A549 (cell line): ENCODE data around the gene C15orf39. TPM values are rescaled to one million over a fixed set of nuclear protein-coding genes. Genes with fewer than 3 reads are reported as not detected.

Experiments
- ATAC-seq, 2 experiments: fragments of 200-7000 bp in 1 of 2; fragments of >200 bp in 1 of 2; cut with Nextera tagmentation in 1 of 2; cut with Tn5 transposase in 1 of 2; 3 replicates each; pipeline versions ENCODE4 v1.8.0 to v1.9.1; 2018 to 2020; ENCODE audit warnings: mild to moderate bottlenecking in 1 of 2, moderate library complexity in 1 of 2
- CTCF ChIA-PET: fragments of 300-600 bp; sonication (Branson Sonifier 250); formaldehyde crosslinking; extraction: SDS; loops from one replicate; lab custom pipeline; 2021; ENCODE audit warnings: antibody characterized with exemption, inconsistent platforms; lab: Yijun Ruan, JAX
- POLR2A ChIA-PET: fragments of 350-600 bp; formaldehyde crosslinking; extraction: SDS; loops from one replicate; lab custom pipeline; 2021; ENCODE audit warnings: antibody characterized with exemption, inconsistent platforms; lab: Yijun Ruan, JAX
- DNase-seq, 2 experiments: peaks; one replicate each; pipeline versions ENCODE4 v3.0.0 to v3.0.0-alpha.2; 2011 to 2016; ENCODE audit warnings: low read depth in 1 of 2, low spot score in 1 of 2
- FAIRE-seq: peaks from 2 replicates; lab custom pipeline; 2011; peaks lifted over from hg19 to GRCh38; lab: Jason Lieb, UNC
- H3K27ac ChIP-seq, 2 experiments: fragments of >200 bp; sonication (Bioruptor Twin); formaldehyde crosslinking; 3 replicates each; pipeline ENCODE4 v1.5.1; 2016 to 2017
- H3K4me1 ChIP-seq: fragments of >200 bp; sonication (Bioruptor Twin); formaldehyde crosslinking; 3 replicates; pipeline ENCODE4 v1.6.1; 2016
- H3K4me2 ChIP-seq: fragments of >200 bp; sonication (Bioruptor Twin); formaldehyde crosslinking; 3 replicates; pipeline ENCODE4 v1.6.1; 2016
- H3K4me3 ChIP-seq: fragments of >200 bp; sonication (Bioruptor Twin); formaldehyde crosslinking; 3 replicates; pipeline ENCODE4 v1.5.1; 2016
- H3K9me3 ChIP-seq: fragments of >200 bp; sonication (Bioruptor Twin); formaldehyde crosslinking; 3 replicates; pipeline ENCODE4 v1.6.1; 2016
- BHLHE40 ChIP-seq: IDR thresholded peaks from 2 replicates; pipeline ENCODE4 v1.6.1; 2012; ENCODE audit warnings: low read depth, low read length, inconsistent platforms
- CBX2 ChIP-seq: fragments of 200-600 bp; sonication (generic); IDR thresholded peaks from 2 replicates; pipeline ENCODE4 v1.6.1; 2016; ENCODE audit warnings: low read depth, mild to moderate bottlenecking, borderline replicate concordance
- EHMT2 ChIP-seq: fragments of 200-600 bp; sonication (generic); IDR thresholded peaks from 2 replicates; pipeline ENCODE4 v1.6.1; 2016; ENCODE audit warnings: antibody characterized with exemption, low read depth, mild to moderate bottlenecking, moderate library complexity
- ESRRA ChIP-seq: fragments of 150-350 bp; IDR thresholded peaks from 2 replicates; pipeline ENCODE4 v1.6.1; 2014; ENCODE audit warnings: mild to moderate bottlenecking, low read length, borderline replicate concordance
- FOXS1 ChIP-seq: fragments of 250-450 bp; sonication (Bioruptor Pico); IDR thresholded peaks from 2 replicates; pipeline ENCODE4 v1.5.0; 2020; ENCODE audit warnings: mild to moderate bottlenecking, moderate library complexity
- GATA3 ChIP-seq: IDR thresholded peaks from 2 replicates; pipeline ENCODE4 v1.6.1; 2012; ENCODE audit warnings: borderline replicate concordance
- JUN ChIP-seq, 2 experiments: fragments of >200 bp; sonication (Bioruptor Twin); formaldehyde crosslinking; IDR thresholded peaks; 2 replicates in 1 of 2; 3 replicates in 1 of 2; pipeline ENCODE4 v1.6.1; 2016 to 2017
- MAFK ChIP-seq: fragments of 450-650 bp; IDR thresholded peaks from 2 replicates; pipeline ENCODE4 v1.6.1; 2014; ENCODE audit not compliant: partially characterized antibody
- MAZ ChIP-seq: fragments of 150-350 bp; IDR thresholded peaks from 2 replicates; pipeline ENCODE4 v1.6.1; 2014; ENCODE audit warnings: antibody characterized with exemption, low read depth, low read length, borderline replicate concordance
- NFE2L2 ChIP-seq: fragments of 150-350 bp; conservative IDR thresholded peaks from 2 replicates; pipeline ENCODE4 v1.6.1; 2014; ENCODE audit warnings: low read length
- NPAS2 ChIP-seq: fragments of 250-450 bp; sonication (Bioruptor Pico); IDR thresholded peaks from 2 replicates; pipeline ENCODE4 v1.8.0; 2022; ENCODE audit warnings: mild to moderate bottlenecking, moderate library complexity, borderline replicate concordance
- RARB ChIP-seq: fragments of 250-450 bp; sonication (Bioruptor Pico); IDR thresholded peaks from 2 replicates; pipeline ENCODE4 v1.8.0; 2021; ENCODE audit warnings: mild to moderate bottlenecking, moderate library complexity
- SREBF2 ChIP-seq: fragments of 450-650 bp; IDR thresholded peaks from 2 replicates; pipeline ENCODE4 v1.6.1; 2014; ENCODE audit warnings: mild to moderate bottlenecking, moderate library complexity
- USF2 ChIP-seq: fragments of 450-650 bp; IDR thresholded peaks from 2 replicates; pipeline ENCODE4 v1.6.1; 2014; ENCODE audit warnings: antibody characterized with exemption
- ZFP36 ChIP-seq: fragments of 450-650 bp; IDR thresholded peaks from 2 replicates; pipeline ENCODE4 v1.6.1; 2014; ENCODE audit warnings: borderline replicate concordance; ENCODE audit not compliant: partially characterized antibody
- WGBS: methylation state at CpG from one replicate; pipeline ENCODE4 v1.1.6; 2017; ENCODE audit errors: missing lambda C conversion rate; 5-methylcytosine and 5-hydroxymethylcytosine counted together
- polyA plus RNA-seq, 4 experiments: library from polyadenylated mRNA; depleted of rRNA in 3 of 4; stranded (reverse); fragments of >200 nt; fragmentation: RNase III in 1 of 4; extraction: RNeasy Plus Mini Kit Qiagen cat#74134 plus additional on column Dnase treatment in 1 of 4; gene quantifications; 2 replicates in 3 of 4; 3 replicates in 1 of 4; pipeline ENCODE4 v1.2.3, GENCODE V29; 2011 to 2017
- TF ChIP-seq, protein P1 (sequence below): fragments of 200-600 bp; sonication (generic); IDR thresholded peaks from 2 replicates; pipeline ENCODE4 v1.6.1; 2016; ENCODE audit warnings: antibody characterized with exemption, mild to moderate bottlenecking, moderate library complexity
- TF ChIP-seq, protein P2 (sequence below): IDR thresholded peaks from 2 replicates; pipeline ENCODE4 v1.6.1; 2012
- TF ChIP-seq, protein P3 (sequence below): fragments of >200 bp; sonication (Bioruptor Twin); formaldehyde crosslinking; IDR thresholded peaks from 3 replicates; pipeline ENCODE4 v1.5.1; 2016

The C15orf39 gene
- polyA plus RNA-seq, 2 of the 4 experiments (the other 2 are of a cell fraction) = 5.7 to 16.7 TPM

DNA sequence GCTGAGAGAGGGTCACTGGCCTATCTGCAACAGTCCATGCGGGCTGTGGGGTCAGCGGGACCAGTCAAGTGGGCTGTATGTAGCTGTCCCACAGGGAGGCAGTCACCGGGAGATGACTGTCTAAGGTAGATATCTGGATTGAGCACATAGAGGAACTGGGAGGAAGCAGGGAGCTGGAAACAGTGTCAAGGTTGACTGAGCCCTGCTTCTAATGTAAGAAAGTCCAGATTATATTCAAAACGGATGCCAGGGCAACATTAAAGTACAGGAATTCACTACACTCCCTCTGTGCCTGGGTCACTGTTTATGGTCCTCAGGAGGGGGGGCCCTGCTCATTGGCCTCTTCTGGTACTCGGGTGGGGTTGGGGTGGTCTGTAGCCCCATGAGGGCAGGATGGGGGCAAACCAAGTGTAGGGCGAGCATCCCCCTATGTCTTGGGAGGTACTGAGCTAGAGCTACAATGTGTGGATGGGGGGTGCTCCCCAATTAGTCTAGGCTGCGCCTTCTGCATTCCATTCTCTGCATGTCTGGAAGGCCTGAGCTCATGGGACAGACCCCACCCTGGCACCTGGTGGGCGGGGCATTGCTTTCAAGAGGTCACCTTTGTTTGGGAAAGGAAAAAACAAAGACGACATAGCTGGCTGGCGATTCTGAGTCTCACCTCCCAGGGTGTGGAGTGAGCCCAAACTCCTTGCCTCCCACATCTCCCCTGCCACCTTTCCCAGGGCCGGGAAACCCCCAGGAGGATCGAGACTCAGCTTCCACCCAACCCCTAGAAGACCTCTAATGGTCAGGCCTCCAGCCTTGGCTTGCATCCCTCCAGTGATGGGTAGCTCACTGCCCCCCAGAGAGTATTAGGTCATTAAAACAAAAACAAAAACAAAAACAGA is 45.1 kb upstream of the C15orf39 start:
- no peak for TF ChIP-seq GATA3
- TF ChIP-seq, protein P1, sequence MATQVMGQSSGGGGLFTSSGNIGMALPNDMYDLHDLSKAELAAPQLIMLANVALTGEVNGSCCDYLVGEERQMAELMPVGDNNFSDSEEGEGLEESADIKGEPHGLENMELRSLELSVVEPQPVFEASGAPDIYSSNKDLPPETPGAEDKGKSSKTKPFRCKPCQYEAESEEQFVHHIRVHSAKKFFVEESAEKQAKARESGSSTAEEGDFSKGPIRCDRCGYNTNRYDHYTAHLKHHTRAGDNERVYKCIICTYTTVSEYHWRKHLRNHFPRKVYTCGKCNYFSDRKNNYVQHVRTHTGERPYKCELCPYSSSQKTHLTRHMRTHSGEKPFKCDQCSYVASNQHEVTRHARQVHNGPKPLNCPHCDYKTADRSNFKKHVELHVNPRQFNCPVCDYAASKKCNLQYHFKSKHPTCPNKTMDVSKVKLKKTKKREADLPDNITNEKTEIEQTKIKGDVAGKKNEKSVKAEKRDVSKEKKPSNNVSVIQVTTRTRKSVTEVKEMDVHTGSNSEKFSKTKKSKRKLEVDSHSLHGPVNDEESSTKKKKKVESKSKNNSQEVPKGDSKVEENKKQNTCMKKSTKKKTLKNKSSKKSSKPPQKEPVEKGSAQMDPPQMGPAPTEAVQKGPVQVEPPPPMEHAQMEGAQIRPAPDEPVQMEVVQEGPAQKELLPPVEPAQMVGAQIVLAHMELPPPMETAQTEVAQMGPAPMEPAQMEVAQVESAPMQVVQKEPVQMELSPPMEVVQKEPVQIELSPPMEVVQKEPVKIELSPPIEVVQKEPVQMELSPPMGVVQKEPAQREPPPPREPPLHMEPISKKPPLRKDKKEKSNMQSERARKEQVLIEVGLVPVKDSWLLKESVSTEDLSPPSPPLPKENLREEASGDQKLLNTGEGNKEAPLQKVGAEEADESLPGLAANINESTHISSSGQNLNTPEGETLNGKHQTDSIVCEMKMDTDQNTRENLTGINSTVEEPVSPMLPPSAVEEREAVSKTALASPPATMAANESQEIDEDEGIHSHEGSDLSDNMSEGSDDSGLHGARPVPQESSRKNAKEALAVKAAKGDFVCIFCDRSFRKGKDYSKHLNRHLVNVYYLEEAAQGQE = no peak
- TF ChIP-seq, protein P2, sequence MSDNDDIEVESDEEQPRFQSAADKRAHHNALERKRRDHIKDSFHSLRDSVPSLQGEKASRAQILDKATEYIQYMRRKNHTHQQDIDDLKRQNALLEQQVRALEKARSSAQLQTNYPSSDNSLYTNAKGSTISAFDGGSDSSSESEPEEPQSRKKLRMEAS = no peak
- TF ChIP-seq RARB (CRISPR knock-in tag) = no peak
- TF ChIP-seq ESRRA = no peak
- Histone ChIP-seq H3K27ac (0 out of 6 replicates have a peak overlapping the region, but pooled peaks of 1 of the 2 experiments have one; percentile 13), H3K4me1 (peaks cover 13% of the 10 kb centered on the region; the same call in 2 of the 3 replicates), H3K4me3 (no peak overlapping the region), H3K9me3 (no peaks in the 10 kb centered on the region), H3K4me2 (no peak overlapping the region)
- DNase-seq = peak in 1 of 2 experiments; percentile 48
- no peak for FAIRE-seq
- ChIA-PET CTCF (interaction anchor here (1.1 to 2.8 kb wide), 5 partner anchors 11 to 127 kb away, joined by 3 to 9 read pairs (median 5); partner anchors contain the start of gene C15orf39), POLR2A (interaction anchor here (1.5 kb wide), 1 partner anchor 45 kb away, joined by 5 read pairs; the partner anchor contains the start of gene C15orf39)
- 55% methylated on average over 12 of the region's 12 CpGs for WGBS
- ATAC-seq = no peak; a peak in 2 of 6 replicates

DNA sequence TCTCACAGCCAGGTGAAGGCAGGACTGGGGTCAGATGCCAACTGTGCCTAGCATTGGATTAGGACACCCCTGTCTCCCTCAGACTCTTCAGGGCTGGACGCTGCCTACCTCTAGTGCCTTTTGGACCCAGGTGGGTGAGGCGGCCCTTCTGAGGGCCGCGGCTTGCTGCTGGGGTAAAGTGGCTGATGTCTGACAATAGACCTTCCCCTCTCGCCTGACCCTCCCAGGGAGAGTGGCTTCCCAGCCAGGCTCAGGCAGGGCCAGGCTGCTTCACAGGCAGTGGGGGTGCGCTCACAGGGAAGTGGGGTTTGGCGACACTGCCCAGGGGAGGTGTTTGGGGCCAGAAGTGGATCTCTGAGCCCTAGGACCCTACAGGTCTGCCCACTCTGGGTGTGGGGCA is 43.3 kb upstream of the C15orf39 start:
- ATAC-seq (peak in 1 of 2 experiments; percentile 18; a peak in 2 of 6 replicates), DNase-seq (no peak), FAIRE-seq (no peak)
- CTCF ChIA-PET = interaction anchor here (1.3 to 2.8 kb wide), 5 partner anchors 10 to 129 kb away, joined by 3 to 9 read pairs (median 5); partner anchors contain the start of gene C15orf39
- 89% methylated on average over 7 of the region's 7 CpGs for WGBS
- peaks cover 18% of the 10 kb centered on the region; the same call in 2 of the 3 replicates for H3K4me1 ChIP-seq
- 0 out of 6 replicates have a peak overlapping the region, but pooled peaks of 1 of the 2 experiments have one; percentile 6 for H3K27ac ChIP-seq
- no peak overlapping the region for H3K4me3 ChIP-seq
- POLR2A ChIA-PET = no interaction called here
- no peaks in the 10 kb centered on the region for H3K9me3 ChIP-seq
- H3K4me2 ChIP-seq = no peak overlapping the region
- TF ChIP-seq NFE2L2 (no peak), FOXS1 (no peak), ZFP36 (no peak), NPAS2 (CRISPR knock-in tag) (no peak), MAFK (no peak)
- TF ChIP-seq, protein P3, sequence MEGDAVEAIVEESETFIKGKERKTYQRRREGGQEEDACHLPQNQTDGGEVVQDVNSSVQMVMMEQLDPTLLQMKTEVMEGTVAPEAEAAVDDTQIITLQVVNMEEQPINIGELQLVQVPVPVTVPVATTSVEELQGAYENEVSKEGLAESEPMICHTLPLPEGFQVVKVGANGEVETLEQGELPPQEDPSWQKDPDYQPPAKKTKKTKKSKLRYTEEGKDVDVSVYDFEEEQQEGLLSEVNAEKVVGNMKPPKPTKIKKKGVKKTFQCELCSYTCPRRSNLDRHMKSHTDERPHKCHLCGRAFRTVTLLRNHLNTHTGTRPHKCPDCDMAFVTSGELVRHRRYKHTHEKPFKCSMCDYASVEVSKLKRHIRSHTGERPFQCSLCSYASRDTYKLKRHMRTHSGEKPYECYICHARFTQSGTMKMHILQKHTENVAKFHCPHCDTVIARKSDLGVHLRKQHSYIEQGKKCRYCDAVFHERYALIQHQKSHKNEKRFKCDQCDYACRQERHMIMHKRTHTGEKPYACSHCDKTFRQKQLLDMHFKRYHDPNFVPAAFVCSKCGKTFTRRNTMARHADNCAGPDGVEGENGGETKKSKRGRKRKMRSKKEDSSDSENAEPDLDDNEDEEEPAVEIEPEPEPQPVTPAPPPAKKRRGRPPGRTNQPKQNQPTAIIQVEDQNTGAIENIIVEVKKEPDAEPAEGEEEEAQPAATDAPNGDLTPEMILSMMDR = no peak

GRCh38 chr15:75159244-75159643 is 42.4 kb upstream of the C15orf39 start:
- Histone ChIP-seq H3K4me1 (peaks cover 18% of the 10 kb centered on the region; the same call in 2 of the 3 replicates), H3K4me2 (no peak overlapping the region), H3K9me3 (no peaks in the 10 kb centered on the region), H3K4me3 (no peak overlapping the region), H3K27ac (no peak overlapping the region)
- no peak for ATAC-seq
- TF ChIP-seq USF2 = no peak
- no peak for TF ChIP-seq SREBF2
- no peak for TF ChIP-seq BHLHE40
- TF ChIP-seq EHMT2 = no peak
- no peak for TF ChIP-seq MAZ
- TF ChIP-seq CBX2 = no peak
- TF ChIP-seq JUN (IDR thresholded peaks at IDR 0.05) = no peak
- TF ChIP-seq RARB (CRISPR knock-in tag) = no peak
- TF ChIP-seq, all 56 proteins: peak for 0
- 19% methylated on average over 1 of the region's 1 CpG for WGBS
- CTCF ChIA-PET = interaction anchor here (1.2 to 1.3 kb wide), 2 partner anchors 23 to 45 kb away, joined by 3 to 4 read pairs; no protein-coding TSS in a partner anchor
- POLR2A ChIA-PET = no interaction called here
- DNase-seq = no peak
- FAIRE-seq = no peak
